Neural cell (in vitro differentiated cells): ENCODE results near the gene BTBD1. TPM values are rescaled to one million over a fixed set of nuclear protein-coding genes. Genes with fewer than 3 reads are reported as not detected.
"Not testable (repeated sequence)": the region's sequence is repeated elsewhere in the genome, so short reads cannot be mapped to it uniquely, and the experiment has no call there.

Source experiments
- H2AFZ ChIP-seq: fragments of 200-600, 300-800 bp; sonication (generic), shearing (Covaris generic); 2 replicates; pipeline ENCODE4 v1.6.0; 2014; ENCODE audit warnings: low read depth, mild to moderate bottlenecking, antibody characterized with exemption, low read length, moderate library complexity
- H3F3A ChIP-seq: fragments of 200-600 bp; shearing (Covaris generic); 2 replicates; pipeline ENCODE4 v1.6.1; 2016; ENCODE audit warnings: mild to moderate bottlenecking, moderate library complexity, mixed read lengths, antibody characterized with exemption, low read length; ENCODE audit not compliant: insufficient read depth, poor library complexity, severe bottlenecking
- H3K27ac ChIP-seq: fragments of 200-600, 300-800 bp; sonication (generic), shearing (Covaris generic); 2 replicates; pipeline ENCODE4 v1.5.1; 2014; ENCODE audit warnings: mild to moderate bottlenecking, low read length, moderate library complexity
- H3K27me3 ChIP-seq: fragments of 300-800, 200-600 bp; sonication (generic), shearing (Covaris generic); 2 replicates; pipeline ENCODE4 v1.6.0; 2014; ENCODE audit warnings: mild to moderate bottlenecking, low read depth, low read length, moderate library complexity; ENCODE audit not compliant: insufficient read depth
- H3K36me3 ChIP-seq: fragments of 300-800, 200-600 bp; sonication (generic), shearing (Covaris generic); 2 replicates; pipeline ENCODE4 v1.5.1; 2014; ENCODE audit warnings: mild to moderate bottlenecking, antibody characterized with exemption, low read length, moderate library complexity; ENCODE audit not compliant: insufficient read depth
- H3K4me2 ChIP-seq: fragments of 300-800, 200-600 bp; sonication (generic), shearing (Covaris generic); 2 replicates; pipeline ENCODE4 v1.6.0; 2014; ENCODE audit warnings: mild to moderate bottlenecking, low read length
- H3K4me3 ChIP-seq: fragments of 300-800, 200-600 bp; sonication (generic), shearing (Covaris generic); 2 replicates; pipeline ENCODE4 v1.5.1; 2014; ENCODE audit warnings: mild to moderate bottlenecking, low read length, moderate library complexity
- H3K79me2 ChIP-seq: fragments of 200-600 bp; shearing (Covaris generic); replicated peaks from 2 replicates; pipeline ENCODE4 v1.6.0; 2014; ENCODE audit warnings: mild to moderate bottlenecking, low read length, moderate library complexity; ENCODE audit not compliant: insufficient read depth
- H3K9ac ChIP-seq: fragments of 300-800, 200-600 bp; sonication (generic), shearing (Covaris generic); 2 replicates; pipeline ENCODE4 v1.6.1; 2016; ENCODE audit warnings: mild to moderate bottlenecking, low read length, mixed read lengths
- H3K9me2 ChIP-seq: fragments of 200-600 bp; shearing (Covaris generic); 2 replicates; pipeline ENCODE4 v1.6.1; 2016; ENCODE audit warnings: mild to moderate bottlenecking, low read length, mixed read lengths; ENCODE audit not compliant: insufficient read depth
- H3K9me3 ChIP-seq: fragments of 200-600, 300-800 bp; sonication (generic), shearing (Covaris generic); 2 replicates; pipeline ENCODE4 v1.6.1; 2016; ENCODE audit warnings: mild to moderate bottlenecking, mixed run types, low read length, moderate library complexity, mixed read lengths
- H4K20me1 ChIP-seq: fragments of 200-600 bp; shearing (Covaris generic); 2 replicates; pipeline ENCODE4 v1.6.1; 2016; ENCODE audit warnings: mild to moderate bottlenecking, mixed run types; ENCODE audit not compliant: insufficient read depth
- CTCF ChIP-seq: fragments of 450-650 bp; IDR thresholded peaks from 2 replicates; pipeline ENCODE4 v1.5.1; 2014; ENCODE audit warnings: antibody characterized with exemption, mild to moderate bottlenecking, moderate library complexity; ENCODE audit not compliant: poor library complexity, severe bottlenecking
- EP300 ChIP-seq: fragments of 450-650 bp; conservative IDR thresholded peaks from 2 replicates; pipeline ENCODE4 v1.6.1; 2014; ENCODE audit warnings: antibody characterized with exemption, mild to moderate bottlenecking, moderate library complexity; ENCODE audit not compliant: poor library complexity, severe bottlenecking
- EZH2 ChIP-seq: fragments of 200-600, 300-800 bp; shearing (Covaris generic), sonication (generic); IDR thresholded peaks from 2 replicates; pipeline ENCODE4 v1.6.1; 2014; ENCODE audit warnings: antibody characterized with exemption, low read length, borderline replicate concordance, mild to moderate bottlenecking; ENCODE audit not compliant: insufficient read depth, poor library complexity, severe bottlenecking
- MXI1 ChIP-seq: fragments of 450-650 bp; conservative IDR thresholded peaks from 2 replicates; pipeline ENCODE4 v1.6.1; 2014; ENCODE audit warnings: antibody characterized with exemption, mild to moderate bottlenecking; ENCODE audit not compliant: poor library complexity, severe bottlenecking
- POLR2AphosphoS5 ChIP-seq: IDR thresholded peaks from 2 replicates; pipeline ENCODE4 v1.6.1; 2012
- RAD21 ChIP-seq: fragments of 450-650 bp; conservative IDR thresholded peaks from 2 replicates; pipeline ENCODE4 v1.6.1; 2014; ENCODE audit warnings: antibody characterized with exemption, mild to moderate bottlenecking, moderate library complexity
- REST ChIP-seq: IDR thresholded peaks from 2 replicates; pipeline ENCODE4 v1.6.1; 2012; ENCODE audit warnings: borderline replicate concordance
- SMC3 ChIP-seq: fragments of 450-650 bp; conservative IDR thresholded peaks from 2 replicates; pipeline ENCODE4 v1.6.1; 2014; ENCODE audit warnings: antibody characterized with exemption, mild to moderate bottlenecking, moderate library complexity; ENCODE audit not compliant: poor library complexity
- TAF1 ChIP-seq: IDR thresholded peaks from 2 replicates; pipeline ENCODE4 v1.6.1; 2012; ENCODE audit warnings: low read depth
- polyA plus RNA-seq: library from polyadenylated mRNA; depleted of rRNA; stranded (reverse); fragments of >200 nt; gene quantifications from 2 replicates; pipeline ENCODE4 v1.2.3, GENCODE V29; 2014

BTBD1 gene
- polyA plus RNA-seq, 1 donor from 2014 or later, result 153 TPM

- TF ChIP-seq CTCF (no peak), SMC3 (no peak), POLR2AphosphoS5 (no peak), RAD21 (no peak), TAF1 (no peak), EZH2 (no peak), EP300 (no peak), REST (no peak), MXI1 (no peak)
- H3K9me2 ChIP-seq, result no peaks in the 10 kb centered on the region
- no peaks in the 10 kb centered on the region for H3F3A ChIP-seq
- no peaks in the 10 kb centered on the region for H3K27me3 ChIP-seq
- H3K36me3 ChIP-seq, result peaks cover 6% of the 10 kb centered on the region
- no peak overlapping the region for H3K9ac ChIP-seq
- no peak overlapping the region for H3K4me3 ChIP-seq
- H2AFZ ChIP-seq, result no peak overlapping the region
- no peak overlapping the region for H3K4me2 ChIP-seq
- peaks cover 25% of the 10 kb centered on the region for H3K79me2 ChIP-seq
- no peaks in the 10 kb centered on the region for H3K9me3 ChIP-seq
- no peaks in the 10 kb centered on the region for H4K20me1 ChIP-seq
- H3K27ac ChIP-seq, result no peak overlapping the region
Measured at GRCh38 chr15:83036253-83036652, 30.8 kb downstream of the BTBD1 start.

- not testable (repeated sequence) for H3K9me3 ChIP-seq, H3K9ac ChIP-seq, H3K27me3 ChIP-seq, H3F3A ChIP-seq, H3K4me2 ChIP-seq, H4K20me1 ChIP-seq, H3K9me2 ChIP-seq, H2AFZ ChIP-seq, H3K27ac ChIP-seq, H3K36me3 ChIP-seq, H3K4me3 ChIP-seq
- peaks cover 17% of the 10 kb centered on the region for H3K79me2 ChIP-seq
Measured at GRCh38 chr15:83031234-83031633, 35.8 kb downstream of the BTBD1 start.

GRCh38 chr15:83030021-83030420, 37.0 kb downstream of the BTBD1 start:
- Histone ChIP-seq H3K9me3 (no peaks in the 10 kb centered on the region), H3K4me2 (no peak overlapping the region), H3K4me3 (no peak overlapping the region), H3K27ac (no peak overlapping the region), H4K20me1 (no peaks in the 10 kb centered on the region), H3K9me2 (no peaks in the 10 kb centered on the region), H3K9ac (no peak overlapping the region), H2AFZ (no peak overlapping the region), H3K27me3 (no peaks in the 10 kb centered on the region), H3K79me2 (peaks cover 7% of the 10 kb centered on the region), H3K36me3 (no peaks in the 10 kb centered on the region), H3F3A (no peaks in the 10 kb centered on the region)
- TF ChIP-seq SMC3 (no peak), CTCF (no peak), REST (no peak), RAD21 (no peak), TAF1 (no peak), POLR2AphosphoS5 (no peak), EZH2 (no peak), EP300 (no peak), MXI1 (no peak)
